Measurements from ENCODE around the gene ZNF57. TPM values are rescaled to one million over a fixed set of nuclear protein-coding genes. Genes with fewer than 3 reads are reported as not detected.
"Not testable (repeated sequence)": the region's sequence is repeated elsewhere in the genome, so short reads cannot be mapped to it uniquely, and the experiment has no call there.

Gene ZNF57
- total RNA-seq, 2 donors from 2014 or later: 4.1 to 4.8 TPM

DNA sequence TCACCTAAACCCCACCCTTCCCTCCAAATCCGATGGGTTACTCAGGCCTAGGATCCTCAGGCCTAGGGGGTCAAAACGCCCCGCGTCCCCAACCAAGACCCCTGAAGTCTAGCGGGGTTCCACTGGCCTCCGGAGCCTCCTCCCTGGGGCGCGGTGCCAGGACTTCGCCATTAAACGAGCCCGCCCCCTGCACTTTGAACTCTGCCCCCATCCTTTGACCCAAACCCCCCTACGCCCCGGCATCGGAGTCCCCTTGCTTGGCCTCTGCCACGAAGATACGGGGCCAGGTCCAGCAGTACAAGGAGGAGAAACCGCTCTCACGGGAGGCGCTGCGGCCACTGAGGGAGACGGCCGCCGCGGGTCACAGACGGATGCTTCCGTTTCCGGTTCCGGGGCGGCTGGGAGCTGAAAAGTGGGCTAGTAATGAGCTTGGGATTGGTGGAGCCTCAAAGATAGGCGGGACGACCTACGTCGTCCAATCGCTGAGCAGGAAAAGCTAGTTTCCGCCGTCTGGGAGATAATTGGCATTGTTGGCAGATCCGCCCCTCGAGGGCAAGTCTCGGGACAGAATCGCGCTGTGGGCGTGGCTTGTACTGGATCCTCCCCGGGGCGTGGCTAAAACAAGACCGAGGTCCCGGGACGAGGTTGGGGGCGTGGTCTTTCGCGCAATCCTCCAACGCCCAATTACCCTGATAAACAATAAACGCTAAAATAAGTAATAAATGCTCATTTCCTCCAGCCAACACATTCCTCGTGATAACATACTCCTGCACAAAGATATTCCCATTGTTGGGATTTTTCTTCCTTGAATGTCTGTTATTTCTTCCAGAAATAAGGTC, 49.8 kb downstream of the ZNF57 start:
- Mint-ChIP-seq H3K4me1 (ENCODE audit: low read depth in 2 of 2) (peaks cover 19 to 24% of the 10 kb centered on the region in 2 donors), H3K36me3 (no peaks in the 10 kb centered on the region), H3K4me3 (peak overlapping the region; percentile 87), H3K27ac (peak overlapping the region; percentile 92 to 99), H3K9me3 (no peaks in the 10 kb centered on the region), H3K27me3 (no peaks in the 10 kb centered on the region)
- ATAC-seq (peak; percentile 98 to 99), DNase-seq (ENCODE audit: low spot score) (peak; percentile 100)

DNA sequence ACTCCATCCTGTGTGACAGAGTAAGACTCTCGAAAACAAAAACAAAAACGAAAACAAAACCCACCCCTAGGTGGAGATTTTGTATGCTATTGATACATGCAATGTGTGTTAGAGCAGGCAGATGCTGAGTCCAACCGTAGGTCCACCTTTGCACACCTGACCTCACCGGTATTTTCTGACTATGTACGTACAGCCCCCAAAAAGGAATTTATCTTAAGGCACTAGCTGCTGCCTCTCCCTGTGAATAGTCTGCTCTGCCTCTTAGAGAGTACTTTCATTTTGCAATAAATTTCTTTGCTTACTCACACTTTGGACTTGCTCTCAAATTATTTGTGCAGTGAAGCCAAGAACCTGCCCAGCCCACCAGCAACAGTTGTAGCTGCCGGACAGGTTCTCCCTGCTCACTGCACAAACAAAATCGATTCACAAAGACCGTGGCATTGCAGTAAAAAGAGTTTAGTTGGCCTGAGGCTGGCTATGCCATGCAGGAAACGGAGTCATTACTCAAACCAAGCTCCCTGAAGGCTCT, 52.3 kb downstream of the ZNF57 start:
- Mint-ChIP-seq H3K36me3 (no peaks in the 10 kb centered on the region), H3K9me3 (no peaks in the 10 kb centered on the region), H3K4me1 (ENCODE audit: low read depth in 2 of 2) (peaks cover 16 to 19% of the 10 kb centered on the region in 2 donors), H3K27me3 (no peaks in the 10 kb centered on the region), H3K27ac (no peak overlapping the region), H3K4me3 (no peak overlapping the region)
- DNase-seq (ENCODE audit: low spot score) (no peak), ATAC-seq (no peak)

DNA sequence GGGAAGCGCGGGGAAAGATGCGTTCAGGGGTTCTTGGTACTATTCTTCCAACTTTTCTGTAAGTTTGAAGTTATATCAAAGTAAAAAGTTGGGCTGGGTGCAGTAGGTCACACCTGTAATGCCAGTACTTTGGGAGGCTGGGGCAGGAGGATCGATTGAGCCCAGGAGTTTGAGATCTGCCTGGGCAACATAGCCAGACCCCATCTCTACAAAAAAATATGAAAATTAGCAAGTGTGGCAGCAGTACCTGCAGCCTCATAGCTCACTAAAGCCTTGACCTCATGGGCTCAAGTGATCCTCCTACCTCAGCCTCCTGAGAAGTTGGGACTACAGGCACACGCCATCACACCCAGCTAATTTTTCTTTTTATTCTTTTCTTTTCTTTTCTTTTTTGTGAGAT, 56.4 kb downstream of the ZNF57 start:
- no peak for DNase-seq (ENCODE audit: low spot score)
- H3K4me3 Mint-ChIP-seq: no peak overlapping the region
- peaks cover 0 to 3% of the 10 kb centered on the region in 2 donors for H3K4me1 Mint-ChIP-seq (ENCODE audit: low read depth in 2 of 2)
- H3K9me3 Mint-ChIP-seq: no peaks in the 10 kb centered on the region
- no peak for ATAC-seq
- H3K27me3 Mint-ChIP-seq: no peaks in the 10 kb centered on the region
- no peaks in the 10 kb centered on the region for H3K36me3 Mint-ChIP-seq
- no peak overlapping the region for H3K27ac Mint-ChIP-seq

DNA sequence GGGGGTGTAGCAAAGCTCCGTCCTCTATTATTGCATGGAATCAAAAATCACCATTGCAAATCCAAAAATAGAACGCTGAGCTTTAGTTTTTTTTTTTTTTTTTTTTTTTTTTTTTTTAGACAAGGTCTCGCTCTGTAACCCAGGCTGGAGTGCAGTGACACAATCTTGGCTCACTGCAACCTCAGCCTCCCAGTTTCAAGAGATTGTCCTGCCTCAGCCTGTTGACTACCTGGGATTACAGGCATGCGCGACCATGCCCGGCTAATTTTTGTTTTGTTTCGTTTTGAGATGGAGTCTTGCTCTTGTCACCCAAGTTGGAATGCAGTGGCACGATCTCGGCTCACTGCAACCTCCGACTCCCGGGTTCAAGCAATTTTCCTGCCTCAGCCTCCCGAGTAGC, 59.4 kb downstream of the ZNF57 start:
- H3K36me3 Mint-ChIP-seq: no peaks in the 10 kb centered on the region
- no peaks in the 10 kb centered on the region for H3K9me3 Mint-ChIP-seq
- peaks cover 0 to 4% of the 10 kb centered on the region in 2 donors for H3K4me1 Mint-ChIP-seq (ENCODE audit: low read depth in 2 of 2)
- DNase-seq (ENCODE audit: low spot score) (no peak), ATAC-seq (no peak)
- no peak overlapping the region for H3K4me3 Mint-ChIP-seq
- H3K27ac Mint-ChIP-seq: no peak overlapping the region
- H3K27me3 Mint-ChIP-seq: no peaks in the 10 kb centered on the region

DNA sequence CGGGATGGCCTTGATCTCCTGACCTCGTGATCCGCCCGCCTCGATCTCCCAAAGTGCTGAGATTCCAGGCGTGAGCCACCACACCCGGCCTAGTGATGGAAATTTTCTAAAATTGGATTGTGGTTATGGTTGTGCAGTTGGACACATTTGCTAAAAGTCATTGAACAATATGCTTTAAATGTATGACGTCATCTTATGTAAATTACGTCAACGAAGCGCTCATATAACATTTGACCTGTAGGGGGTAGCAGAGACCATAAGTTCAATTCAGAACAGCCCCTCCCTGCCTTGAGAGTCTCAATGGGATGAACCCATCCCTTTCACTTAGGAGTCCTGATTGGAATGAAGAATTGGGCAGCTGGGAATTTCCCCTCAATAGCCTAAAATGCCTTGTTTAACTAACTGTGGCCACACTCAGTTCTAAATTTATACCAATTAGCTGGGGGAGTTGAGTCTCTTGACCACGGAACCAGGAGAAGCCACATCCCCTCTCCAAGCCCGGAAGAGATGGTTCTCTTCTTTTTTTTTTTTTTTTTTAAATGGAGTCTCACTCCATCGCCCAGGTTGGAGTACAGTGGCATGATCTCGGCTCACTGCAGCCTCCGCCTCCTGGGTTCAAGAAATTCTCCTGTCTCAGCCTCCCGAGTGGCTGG, 61.4 kb downstream of the ZNF57 start:
- H3K4me3 Mint-ChIP-seq: no peak overlapping the region
- DNase-seq (ENCODE audit: low spot score): peak; percentile 75
- H3K27ac Mint-ChIP-seq: peak overlapping the region in 1 of 2 donors; percentile 35
- H3K4me1 Mint-ChIP-seq (ENCODE audit: low read depth in 2 of 2): peaks cover 0 to 4% of the 10 kb centered on the region in 2 donors
- H3K27me3 Mint-ChIP-seq: no peaks in the 10 kb centered on the region
- ATAC-seq: peak; percentile 71 to 87
- H3K9me3 Mint-ChIP-seq: no peaks in the 10 kb centered on the region
- no peaks in the 10 kb centered on the region for H3K36me3 Mint-ChIP-seq

DNA sequence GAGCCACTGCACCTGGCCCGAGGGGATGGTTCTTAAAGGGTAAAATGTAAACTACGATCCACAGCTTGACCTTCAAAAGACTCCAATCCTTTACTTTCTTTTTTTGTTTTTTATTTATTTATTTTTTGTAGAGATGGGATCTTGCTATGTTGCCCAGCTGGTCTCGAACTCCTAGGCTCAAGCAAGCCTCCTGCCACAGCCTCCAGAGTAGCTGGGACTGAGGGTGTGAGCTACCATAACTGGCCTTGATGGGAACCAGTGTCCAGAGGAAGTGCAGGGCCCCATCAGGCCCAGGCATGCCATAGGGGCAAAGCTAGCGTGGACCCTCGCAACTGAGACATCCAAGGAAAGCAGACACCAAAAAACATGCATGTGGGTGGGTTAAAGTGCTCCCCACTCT, 62.4 kb downstream of the ZNF57 start:
- no peak for ATAC-seq
- Mint-ChIP-seq H3K4me1 (ENCODE audit: low read depth in 2 of 2) (peaks cover 0 to 4% of the 10 kb centered on the region in 2 donors), H3K9me3 (no peaks in the 10 kb centered on the region), H3K4me3 (no peak overlapping the region), H3K27me3 (no peaks in the 10 kb centered on the region), H3K27ac (no peak overlapping the region), H3K36me3 (no peaks in the 10 kb centered on the region)
- DNase-seq (ENCODE audit: low spot score): no peak

DNA sequence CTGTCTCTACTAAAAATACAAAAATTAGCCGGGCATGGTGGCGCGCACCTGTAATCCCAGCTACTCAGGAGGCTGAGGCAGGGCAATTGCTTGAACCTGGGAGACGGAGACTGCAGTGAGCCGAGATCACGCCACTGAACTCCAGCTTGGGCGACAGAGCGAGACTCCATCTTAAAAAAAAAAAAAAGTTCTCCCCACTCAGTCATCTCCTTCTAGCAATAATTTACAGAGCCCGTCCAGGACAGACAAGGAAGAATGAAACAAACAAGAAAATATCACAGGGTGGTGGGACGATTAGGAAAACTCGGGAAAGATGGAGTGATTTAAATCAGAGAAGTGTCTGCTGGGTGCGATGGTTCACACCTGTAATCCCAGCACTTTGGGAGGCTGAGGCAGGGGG, 62.9 kb downstream of the ZNF57 start:
- H3K27ac Mint-ChIP-seq; H3K36me3 Mint-ChIP-seq; H3K27me3 Mint-ChIP-seq; H3K4me3 Mint-ChIP-seq; H3K9me3 Mint-ChIP-seq; DNase-seq (ENCODE audit: low spot score); ATAC-seq; H3K4me1 Mint-ChIP-seq (ENCODE audit: low read depth in 2 of 2): not testable (repeated sequence)

DNA sequence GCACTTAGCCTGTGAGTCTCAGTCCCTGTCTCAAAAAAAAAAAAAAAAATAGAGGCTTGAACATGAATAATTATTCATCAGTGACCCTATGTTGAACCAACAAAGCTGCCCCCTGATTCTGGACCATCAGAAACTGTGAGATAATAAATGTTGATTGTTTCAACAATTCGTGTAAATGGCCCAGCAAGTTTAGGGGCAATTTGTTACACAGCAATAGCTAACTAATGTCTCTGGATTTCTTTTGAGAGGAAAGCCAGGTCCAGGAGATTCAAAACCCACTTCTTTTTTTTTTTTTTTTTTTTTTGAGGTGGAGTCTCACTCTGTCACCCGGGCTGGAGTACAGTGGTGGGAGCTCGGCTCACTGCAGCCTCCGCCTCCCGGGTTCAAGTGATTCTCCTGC, 64.1 kb downstream of the ZNF57 start:
- H3K9me3 Mint-ChIP-seq: no peaks in the 10 kb centered on the region
- DNase-seq (ENCODE audit: low spot score): no peak
- H3K27me3 Mint-ChIP-seq: no peaks in the 10 kb centered on the region
- no peak for ATAC-seq
- H3K27ac Mint-ChIP-seq: no peak overlapping the region
- H3K36me3 Mint-ChIP-seq: no peaks in the 10 kb centered on the region
- peaks cover 0 to 4% of the 10 kb centered on the region in 2 donors for H3K4me1 Mint-ChIP-seq (ENCODE audit: low read depth in 2 of 2)
- H3K4me3 Mint-ChIP-seq: no peak overlapping the region

DNA sequence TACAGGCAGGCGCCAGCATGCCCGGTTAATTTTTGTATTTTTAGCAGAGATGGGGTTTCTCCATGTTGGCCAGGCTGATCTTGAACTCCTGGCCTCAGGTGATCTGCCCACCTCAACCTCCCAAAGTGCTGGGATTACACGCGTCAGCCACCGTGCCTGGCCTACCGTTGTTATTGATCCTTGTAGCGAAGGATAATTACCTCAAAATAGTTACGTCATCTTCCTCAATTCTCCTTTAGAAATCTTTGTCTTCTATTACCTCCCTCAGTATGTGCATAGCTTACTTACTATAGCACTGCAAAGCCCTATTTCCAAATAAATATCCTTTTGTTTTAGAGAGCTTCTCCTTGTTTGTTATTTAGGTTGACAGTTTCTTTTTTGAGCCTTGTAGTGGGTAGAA, 67.2 kb downstream of the ZNF57 start:
- Mint-ChIP-seq H3K9me3 (no peaks in the 10 kb centered on the region), H3K27ac (no peak overlapping the region), H3K36me3 (no peaks in the 10 kb centered on the region), H3K4me1 (ENCODE audit: low read depth in 2 of 2) (no peaks in the 10 kb centered on the region), H3K27me3 (no peaks in the 10 kb centered on the region), H3K4me3 (no peak overlapping the region)
- ATAC-seq (no peak), DNase-seq (ENCODE audit: low spot score) (no peak)

Other genes with a start within 250 kb of the ZNF57 start
- under 1 TPM; 0.26 to 0.59 TPM for gene GNG7, start 198.2 kb upstream of the ZNF57 start, total RNA-seq
- gene DIRAS1, start 179.6 kb upstream of the ZNF57 start, total RNA-seq: not detected
- 10 to 100 TPM; 30.5 to 91.6 TPM for gene SLC39A3, start 160.9 kb upstream of the ZNF57 start, total RNA-seq
- gene SGTA, start 117.7 kb upstream of the ZNF57 start, total RNA-seq: 100 to 1,000 TPM in 1 of 2 donors, 10 to 100 TPM in 1; 61.1 to 107 TPM
- gene THOP1, start 115.4 kb upstream of the ZNF57 start, total RNA-seq: 100 to 1,000 TPM; 105 to 224 TPM
- 1 to 10 TPM in 1 of 2 donors, under 1 TPM in 1; 0.89 to 2.9 TPM for gene ZNF554, start 81.1 kb upstream of the ZNF57 start, total RNA-seq
- gene ZNF555, start 59.5 kb upstream of the ZNF57 start, total RNA-seq: 1 to 10 TPM; 2.6 to 3.0 TPM
- not detected for gene ZNF556, start 33.6 kb upstream of the ZNF57 start, total RNA-seq
- gene ZNF77, start 44.0 kb downstream of the ZNF57 start, total RNA-seq: 10 to 100 TPM in 1 of 2 donors, 1 to 10 TPM in 1; 5.3 to 10.4 TPM
- gene TLE6, start 76.6 kb downstream of the ZNF57 start, total RNA-seq: 1 to 10 TPM in 1 of 2 donors, under 1 TPM in 1; 0.45 to 1.8 TPM
- gene TLE2, start 128.4 kb downstream of the ZNF57 start, total RNA-seq: 1 to 10 TPM; 1.3 to 3.2 TPM
- 100 to 1,000 TPM; 242 to 309 TPM for gene TLE5, start 161.6 kb downstream of the ZNF57 start, total RNA-seq
- gene GNA11, start 193.4 kb downstream of the ZNF57 start, total RNA-seq: 1 to 10 TPM in 1 of 2 donors, under 1 TPM in 1; 1.00 to 1.3 TPM
- 10 to 100 TPM; 22.2 to 33.3 TPM for gene GNA15, start 235.1 kb downstream of the ZNF57 start, total RNA-seq